Neural cell (in vitro differentiated cells): Measurements from ENCODE around the gene SOCS6.

Source experiments
- CTCF ChIP-seq: fragments of 450-650 bp; IDR thresholded peaks from 2 replicates; pipeline ENCODE4 v1.5.1; 2014; ENCODE audit warnings: antibody characterized with exemption, mild to moderate bottlenecking, moderate library complexity; ENCODE audit not compliant: poor library complexity, severe bottlenecking
- EP300 ChIP-seq: fragments of 450-650 bp; conservative IDR thresholded peaks from 2 replicates; pipeline ENCODE4 v1.6.1; 2014; ENCODE audit warnings: antibody characterized with exemption, mild to moderate bottlenecking, moderate library complexity; ENCODE audit not compliant: poor library complexity, severe bottlenecking
- EZH2 ChIP-seq: fragments of 200-600, 300-800 bp; shearing (Covaris generic), sonication (generic); IDR thresholded peaks from 2 replicates; pipeline ENCODE4 v1.6.1; 2014; ENCODE audit warnings: antibody characterized with exemption, low read length, borderline replicate concordance, mild to moderate bottlenecking; ENCODE audit not compliant: insufficient read depth, poor library complexity, severe bottlenecking
- SMC3 ChIP-seq: fragments of 450-650 bp; conservative IDR thresholded peaks from 2 replicates; pipeline ENCODE4 v1.6.1; 2014; ENCODE audit warnings: antibody characterized with exemption, mild to moderate bottlenecking, moderate library complexity; ENCODE audit not compliant: poor library complexity
- TAF1 ChIP-seq: IDR thresholded peaks from 2 replicates; pipeline ENCODE4 v1.6.1; 2012; ENCODE audit warnings: low read depth

- TF ChIP-seq CTCF (no peak), EZH2 (no peak), TAF1 (no peak), EP300 (no peak), SMC3 (no peak)
Observed at GRCh38 chr18:70354771-70355170, 65.9 kb downstream of the SOCS6 start.
